Measurements from ENCODE around the gene IL17B.

IL17B gene

GRCh38 chr5:149379818-149380374 lies 804 bp upstream of the IL17B start:
- DNase-seq (ENCODE audit: low read depth, low spot score) = no peak
- TF ChIP-seq CTCF (IDR thresholded peaks at IDR 0.05; ENCODE audit: insufficient read depth, low read length, missing control alignments) = no peak
- no peak overlapping the region for H3K4me3 ChIP-seq (ENCODE audit: low read depth, low read length)
- ChIA-PET CTCF (interaction anchor here (0.8 to 21.8 kb wide), 13 partner anchors 10 to 238 kb away, joined by 3 to 737 read pairs (median 4); no protein-coding TSS in a partner anchor), POLR2A (interaction anchor here (1.2 to 4.3 kb wide), 2 partner anchors 29 to 54 kb away, joined by 3 to 19 read pairs; no protein-coding TSS in a partner anchor)

GRCh38 chr5:149378241-149378820 lies 761 bp downstream of the IL17B start:
- no peak overlapping the region for H3K4me3 ChIP-seq (ENCODE audit: low read depth, low read length)
- no peak for DNase-seq (ENCODE audit: low read depth, low spot score)
- ChIA-PET POLR2A (no interaction called here), CTCF (interaction anchor here (2.0 to 21.8 kb wide), 5 partner anchors 7 to 63 kb away, joined by 17 to 737 read pairs (median 470); partner anchors contain the start of gene IL17B)
- no peak for TF ChIP-seq CTCF (IDR thresholded peaks at IDR 0.05; ENCODE audit: insufficient read depth, low read length, missing control alignments)

GRCh38 chr5:149376711-149377447 lies 2.2 kb downstream of the IL17B start:
- no peak overlapping the region for H3K4me3 ChIP-seq (ENCODE audit: low read depth, low read length)
- TF ChIP-seq CTCF (IDR thresholded peaks at IDR 0.05; ENCODE audit: insufficient read depth, low read length, missing control alignments) = no peak
- ChIA-PET POLR2A (interaction anchor here (0.6 to 1.2 kb wide), 3 partner anchors 30 to 57 kb away, joined by 3 to 4 read pairs (median 3); no protein-coding TSS in a partner anchor), CTCF (interaction anchor here (0.9 to 21.8 kb wide), 7 partner anchors 8 to 188 kb away, joined by 3 to 519 read pairs (median 19); partner anchors contain the start of gene IL17B)
- no peak for DNase-seq (ENCODE audit: low read depth, low spot score)

- DNase-seq (ENCODE audit: low read depth, low spot score) = no peak
- POLR2A ChIA-PET = interaction anchor here (1.2 kb wide), 1 partner anchor 58 kb away, joined by 3 read pairs; no protein-coding TSS in a partner anchor
- no peak overlapping the region for H3K4me3 ChIP-seq (ENCODE audit: low read depth, low read length)
- TF ChIP-seq CTCF (IDR thresholded peaks at IDR 0.05; ENCODE audit: insufficient read depth, low read length, missing control alignments) = no peak
- CTCF ChIA-PET = interaction anchor here (0.7 to 21.8 kb wide), 7 partner anchors 7 to 186 kb away, joined by 3 to 519 read pairs (median 19); partner anchors contain the start of genes IL17B and PCYOX1L
Measured at GRCh38 chr5:149376104-149376503, 3.0 kb downstream of the IL17B start.

- TF ChIP-seq CTCF (IDR thresholded peaks at IDR 0.05; ENCODE audit: insufficient read depth, low read length, missing control alignments) = no peak
- ChIA-PET POLR2A (interaction anchor here (1.2 kb wide), 1 partner anchor 59 kb away, joined by 3 read pairs; no protein-coding TSS in a partner anchor), CTCF (interaction anchor here (0.7 to 21.8 kb wide), 8 partner anchors 7 to 190 kb away, joined by 3 to 519 read pairs (median 12); partner anchors contain the start of genes IL17B and PCYOX1L)
- no peak overlapping the region for H3K4me3 ChIP-seq (ENCODE audit: low read depth, low read length)
- no peak for DNase-seq (ENCODE audit: low read depth, low spot score)
Measured at GRCh38 chr5:149375434-149375833, 3.7 kb downstream of the IL17B start.
